Measurements from ENCODE around the gene AGPAT3.

DNA sequence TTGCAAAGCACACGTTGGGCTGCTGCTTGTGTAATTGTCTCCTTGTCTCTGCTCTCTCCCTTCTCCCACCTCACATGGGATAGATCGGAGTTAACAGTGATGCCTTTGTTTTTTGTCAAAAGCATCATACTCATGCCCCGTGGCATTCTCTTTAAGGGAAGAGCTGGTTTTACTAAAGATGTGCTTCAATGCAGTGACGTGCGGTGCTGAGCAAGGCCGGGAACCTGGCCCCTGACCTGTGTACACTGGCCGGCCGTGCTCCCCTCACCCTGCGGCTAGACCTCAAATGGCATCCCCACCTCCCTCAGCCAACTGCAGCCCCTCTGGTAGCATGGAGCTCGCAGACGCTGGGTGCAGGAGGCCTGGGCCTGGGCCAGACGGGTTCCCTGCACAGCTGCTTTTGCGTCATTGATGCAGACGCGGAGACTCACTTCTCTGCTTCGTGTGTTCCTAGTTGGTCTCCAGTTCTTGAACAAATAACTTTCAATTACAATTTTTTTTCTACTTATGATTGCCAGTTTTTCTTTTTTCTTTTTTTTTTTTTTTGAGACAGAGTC, 19.9 kb downstream of the AGPAT3 start:
- no peak for TF ChIP-seq EP300 (IDR thresholded peaks at IDR 0.05)
- TF ChIP-seq, protein P1, sequence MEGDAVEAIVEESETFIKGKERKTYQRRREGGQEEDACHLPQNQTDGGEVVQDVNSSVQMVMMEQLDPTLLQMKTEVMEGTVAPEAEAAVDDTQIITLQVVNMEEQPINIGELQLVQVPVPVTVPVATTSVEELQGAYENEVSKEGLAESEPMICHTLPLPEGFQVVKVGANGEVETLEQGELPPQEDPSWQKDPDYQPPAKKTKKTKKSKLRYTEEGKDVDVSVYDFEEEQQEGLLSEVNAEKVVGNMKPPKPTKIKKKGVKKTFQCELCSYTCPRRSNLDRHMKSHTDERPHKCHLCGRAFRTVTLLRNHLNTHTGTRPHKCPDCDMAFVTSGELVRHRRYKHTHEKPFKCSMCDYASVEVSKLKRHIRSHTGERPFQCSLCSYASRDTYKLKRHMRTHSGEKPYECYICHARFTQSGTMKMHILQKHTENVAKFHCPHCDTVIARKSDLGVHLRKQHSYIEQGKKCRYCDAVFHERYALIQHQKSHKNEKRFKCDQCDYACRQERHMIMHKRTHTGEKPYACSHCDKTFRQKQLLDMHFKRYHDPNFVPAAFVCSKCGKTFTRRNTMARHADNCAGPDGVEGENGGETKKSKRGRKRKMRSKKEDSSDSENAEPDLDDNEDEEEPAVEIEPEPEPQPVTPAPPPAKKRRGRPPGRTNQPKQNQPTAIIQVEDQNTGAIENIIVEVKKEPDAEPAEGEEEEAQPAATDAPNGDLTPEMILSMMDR (IDR thresholded peaks at IDR 0.05) = no peak
- no peak for TF ChIP-seq POLR2AphosphoS5 (IDR thresholded peaks at IDR 0.05)
